ENCODE results near the gene SLC47A1. TPM values are rescaled to one million over a fixed set of nuclear protein-coding genes. Genes with fewer than 3 reads are reported as not detected.

Gene SLC47A1
- total RNA-seq, 2 donors from 2014 or later, result 2.2 to 4.9 TPM

DNA sequence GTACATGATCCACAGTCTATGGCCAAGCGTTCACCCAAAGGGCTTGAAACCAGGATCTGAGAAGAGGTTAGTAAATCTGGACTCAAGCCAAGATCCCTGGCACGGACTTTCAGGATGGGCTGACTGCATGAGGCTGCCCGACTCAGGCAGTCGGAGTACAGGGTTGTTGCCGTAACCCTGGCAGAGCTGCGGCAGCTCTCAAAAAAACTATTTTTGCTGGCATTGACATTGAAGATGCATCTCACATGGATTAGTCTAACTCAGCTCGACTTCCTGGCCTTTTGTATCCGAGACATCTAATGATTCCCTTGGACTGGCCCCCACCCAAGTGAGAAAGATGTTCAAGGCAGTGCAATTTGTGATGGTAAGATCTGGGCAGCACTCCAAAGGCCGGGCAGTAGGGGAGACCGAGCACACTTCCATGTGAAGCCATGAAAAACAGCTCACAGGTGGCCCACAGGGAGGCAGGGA lies 6.2 kb downstream of the SLC47A1 start:
- TF ChIP-seq, protein P1, sequence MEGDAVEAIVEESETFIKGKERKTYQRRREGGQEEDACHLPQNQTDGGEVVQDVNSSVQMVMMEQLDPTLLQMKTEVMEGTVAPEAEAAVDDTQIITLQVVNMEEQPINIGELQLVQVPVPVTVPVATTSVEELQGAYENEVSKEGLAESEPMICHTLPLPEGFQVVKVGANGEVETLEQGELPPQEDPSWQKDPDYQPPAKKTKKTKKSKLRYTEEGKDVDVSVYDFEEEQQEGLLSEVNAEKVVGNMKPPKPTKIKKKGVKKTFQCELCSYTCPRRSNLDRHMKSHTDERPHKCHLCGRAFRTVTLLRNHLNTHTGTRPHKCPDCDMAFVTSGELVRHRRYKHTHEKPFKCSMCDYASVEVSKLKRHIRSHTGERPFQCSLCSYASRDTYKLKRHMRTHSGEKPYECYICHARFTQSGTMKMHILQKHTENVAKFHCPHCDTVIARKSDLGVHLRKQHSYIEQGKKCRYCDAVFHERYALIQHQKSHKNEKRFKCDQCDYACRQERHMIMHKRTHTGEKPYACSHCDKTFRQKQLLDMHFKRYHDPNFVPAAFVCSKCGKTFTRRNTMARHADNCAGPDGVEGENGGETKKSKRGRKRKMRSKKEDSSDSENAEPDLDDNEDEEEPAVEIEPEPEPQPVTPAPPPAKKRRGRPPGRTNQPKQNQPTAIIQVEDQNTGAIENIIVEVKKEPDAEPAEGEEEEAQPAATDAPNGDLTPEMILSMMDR (IDR thresholded peaks at IDR 0.05), result no peak
- no peaks in the 10 kb centered on the region for H3K27me3 ChIP-seq
- no peaks in the 10 kb centered on the region for H3K36me3 ChIP-seq
- no peak overlapping the region for H3K27ac ChIP-seq
- DNase-seq (ENCODE audit: low spot score), result no peak
- H3K4me1 ChIP-seq, result no peaks in the 10 kb centered on the region
- no peaks in the 10 kb centered on the region for H3K9me3 ChIP-seq
- H3K4me3 ChIP-seq, result no peak overlapping the region

DNA sequence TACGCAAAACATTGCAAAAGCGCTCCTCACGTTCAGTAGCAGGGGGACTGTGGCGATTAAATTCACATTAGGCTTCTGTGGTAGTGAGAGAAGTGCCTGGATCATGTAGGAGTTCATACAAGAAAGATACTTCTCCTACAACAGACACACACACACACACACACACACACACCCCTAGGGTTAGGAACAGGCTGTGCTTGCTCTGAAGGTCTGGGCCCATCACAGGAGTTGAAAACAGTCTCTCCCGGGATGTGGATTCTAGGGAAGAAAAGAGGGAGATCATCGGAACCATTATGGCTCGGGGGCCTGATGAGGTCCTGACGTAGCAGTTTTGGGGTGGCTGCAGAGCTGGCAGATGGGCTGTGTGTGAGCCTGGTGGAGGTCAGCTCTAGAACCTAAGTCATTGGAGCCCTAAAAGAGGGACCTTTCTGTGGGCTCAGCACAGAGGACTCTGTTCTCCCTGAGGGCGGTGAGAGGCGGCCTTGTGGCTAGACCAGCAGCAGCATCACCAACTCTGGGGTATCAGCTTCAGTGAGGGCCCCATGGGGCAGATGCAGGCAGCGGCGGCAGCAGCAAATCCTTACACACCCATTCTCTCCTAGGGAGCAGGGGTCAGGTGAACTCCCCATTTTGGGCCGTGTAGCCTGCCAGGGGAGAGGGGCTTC lies 7.2 kb downstream of the SLC47A1 start:
- Histone ChIP-seq H3K27me3 (no peaks in the 10 kb centered on the region), H3K9me3 (no peaks in the 10 kb centered on the region), H3K4me1 (no peaks in the 10 kb centered on the region), H3K27ac (no peak overlapping the region), H3K4me3 (no peak overlapping the region), H3K36me3 (no peaks in the 10 kb centered on the region)
- no peak for DNase-seq (ENCODE audit: low spot score)
- TF ChIP-seq, protein P1 (IDR thresholded peaks at IDR 0.05), result no peak

DNA sequence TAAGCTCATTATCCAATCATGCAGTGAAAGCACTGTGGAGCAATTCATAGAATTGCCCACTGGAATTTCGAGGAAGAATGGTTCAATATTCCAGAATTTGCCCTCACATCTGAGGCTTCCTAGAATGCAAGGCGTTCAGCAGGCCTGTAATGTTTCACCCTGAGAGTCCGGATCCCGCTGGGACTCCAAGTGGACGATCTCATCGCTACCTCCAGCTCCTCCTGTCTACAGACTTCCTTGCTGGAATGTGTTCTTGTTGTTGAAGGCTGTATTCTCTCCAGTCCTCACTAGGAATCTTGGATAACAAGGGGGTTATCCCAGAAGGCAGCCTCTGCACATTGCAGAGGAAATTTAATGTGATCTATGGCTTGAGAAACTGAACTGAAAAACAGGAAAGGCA lies 7.8 kb downstream of the SLC47A1 start:
- no peak overlapping the region for H3K4me3 ChIP-seq
- H3K27me3 ChIP-seq, result no peaks in the 10 kb centered on the region
- H3K9me3 ChIP-seq, result no peaks in the 10 kb centered on the region
- TF ChIP-seq, protein P1 (IDR thresholded peaks at IDR 0.05), result no peak
- H3K36me3 ChIP-seq, result no peaks in the 10 kb centered on the region
- no peaks in the 10 kb centered on the region for H3K4me1 ChIP-seq
- no peak for DNase-seq (ENCODE audit: low spot score)
- H3K27ac ChIP-seq, result no peak overlapping the region

DNA sequence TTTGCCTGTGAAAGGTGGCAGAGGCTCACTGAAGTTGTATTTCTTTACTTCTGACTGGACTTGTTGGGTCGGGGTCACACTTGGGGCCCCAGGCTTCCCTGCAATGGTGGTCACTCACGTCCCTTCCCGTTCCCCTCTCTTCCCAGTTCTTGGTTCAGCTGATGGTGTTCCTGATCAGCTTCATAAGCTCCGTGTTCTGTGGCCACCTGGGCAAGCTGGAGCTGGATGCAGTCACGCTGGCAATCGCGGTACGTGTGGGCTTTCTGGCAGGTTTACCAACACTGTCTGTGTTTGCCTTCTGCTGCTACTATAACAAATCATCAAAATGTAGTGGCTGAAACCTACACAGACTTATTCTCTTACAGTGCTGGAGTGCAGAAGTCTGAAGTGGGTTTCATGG lies 8.6 kb downstream of the SLC47A1 start:
- Histone ChIP-seq H3K36me3 (no peaks in the 10 kb centered on the region), H3K9me3 (no peaks in the 10 kb centered on the region), H3K4me3 (no peak overlapping the region), H3K4me1 (no peaks in the 10 kb centered on the region), H3K27ac (no peak overlapping the region), H3K27me3 (no peaks in the 10 kb centered on the region)
- no peak for DNase-seq (ENCODE audit: low spot score)
- TF ChIP-seq, protein P1 (IDR thresholded peaks at IDR 0.05), result no peak

DNA sequence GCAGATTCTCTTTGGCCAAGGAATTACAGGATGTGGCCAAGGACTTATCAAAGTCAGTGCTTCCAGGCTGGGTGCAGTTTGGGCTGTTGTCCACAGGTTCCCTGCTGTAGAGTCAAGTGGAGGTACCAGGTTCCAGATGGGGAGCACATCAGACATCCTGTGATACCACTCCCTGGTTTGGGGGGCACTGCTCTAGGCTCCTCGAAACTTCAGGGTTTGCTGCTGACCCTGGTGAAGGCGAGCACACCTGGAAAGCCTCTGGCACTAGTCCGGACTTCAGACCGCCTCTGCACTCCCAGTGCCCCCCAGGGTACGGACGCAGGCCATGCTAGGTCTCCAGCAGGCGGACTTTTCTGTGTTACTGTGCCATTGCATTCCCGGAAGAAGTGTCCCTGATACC lies 10.7 kb downstream of the SLC47A1 start:
- DNase-seq (ENCODE audit: low spot score), result no peak
- H3K9me3 ChIP-seq, result no peaks in the 10 kb centered on the region
- H3K4me1 ChIP-seq, result no peaks in the 10 kb centered on the region
- no peaks in the 10 kb centered on the region for H3K27me3 ChIP-seq
- TF ChIP-seq, protein P1 (IDR thresholded peaks at IDR 0.05), result no peak
- no peak overlapping the region for H3K4me3 ChIP-seq
- H3K36me3 ChIP-seq, result no peaks in the 10 kb centered on the region
- H3K27ac ChIP-seq, result no peak overlapping the region

Data from right atrium auricular region (tissue), 2 donors.